ENCODE data around the gene MORC4. TPM values are rescaled to one million over a fixed set of nuclear protein-coding genes. Genes with fewer than 3 reads are reported as not detected.

Gene MORC4
- total and polyA plus RNA-seq, 2 experiments from 2014 or later, result 27.7 to 35.7 TPM

DNA sequence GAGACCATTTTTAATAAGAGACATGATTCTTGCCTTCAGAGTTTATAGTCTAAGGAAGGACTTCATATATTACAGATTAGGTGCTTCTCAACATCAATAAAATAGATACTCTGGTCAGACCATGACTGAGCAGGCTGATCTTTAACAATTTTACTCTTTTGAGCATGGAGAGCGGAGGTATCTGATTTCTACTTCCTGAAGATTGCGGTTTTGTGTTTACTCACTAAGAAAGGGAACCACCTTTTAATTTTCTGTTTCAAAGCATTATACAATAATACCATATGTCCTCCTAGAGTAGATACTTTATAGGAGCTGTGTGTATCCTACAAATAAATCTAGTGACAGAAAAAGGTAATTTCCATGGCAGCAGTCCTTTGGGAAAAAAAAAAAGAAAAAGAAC is 12.5 kb downstream of the MORC4 start:
- H3K79me2 ChIP-seq, result no peaks in the 10 kb centered on the region
- H3K4me1 ChIP-seq (ENCODE audit: insufficient read depth), result no peaks in the 10 kb centered on the region
- H3K9me3 ChIP-seq (ENCODE audit: low read depth), result no peaks in the 10 kb centered on the region
- no peak overlapping the region for H3K4me2 ChIP-seq
- no peaks in the 10 kb centered on the region for H4K20me1 ChIP-seq (ENCODE audit: insufficient read depth, poor library complexity, severe bottlenecking)
- no peak overlapping the region for H3K27ac ChIP-seq
- TF ChIP-seq EZH2phosphoT487 (IDR thresholded peaks at IDR 0.05; ENCODE audit: low read depth, severe bottlenecking, unreplicated experiment) (no peak), EZH2 (IDR thresholded peaks at IDR 0.05; ENCODE audit: borderline replicate concordance) (no peak)
- TF ChIP-seq, protein P1, sequence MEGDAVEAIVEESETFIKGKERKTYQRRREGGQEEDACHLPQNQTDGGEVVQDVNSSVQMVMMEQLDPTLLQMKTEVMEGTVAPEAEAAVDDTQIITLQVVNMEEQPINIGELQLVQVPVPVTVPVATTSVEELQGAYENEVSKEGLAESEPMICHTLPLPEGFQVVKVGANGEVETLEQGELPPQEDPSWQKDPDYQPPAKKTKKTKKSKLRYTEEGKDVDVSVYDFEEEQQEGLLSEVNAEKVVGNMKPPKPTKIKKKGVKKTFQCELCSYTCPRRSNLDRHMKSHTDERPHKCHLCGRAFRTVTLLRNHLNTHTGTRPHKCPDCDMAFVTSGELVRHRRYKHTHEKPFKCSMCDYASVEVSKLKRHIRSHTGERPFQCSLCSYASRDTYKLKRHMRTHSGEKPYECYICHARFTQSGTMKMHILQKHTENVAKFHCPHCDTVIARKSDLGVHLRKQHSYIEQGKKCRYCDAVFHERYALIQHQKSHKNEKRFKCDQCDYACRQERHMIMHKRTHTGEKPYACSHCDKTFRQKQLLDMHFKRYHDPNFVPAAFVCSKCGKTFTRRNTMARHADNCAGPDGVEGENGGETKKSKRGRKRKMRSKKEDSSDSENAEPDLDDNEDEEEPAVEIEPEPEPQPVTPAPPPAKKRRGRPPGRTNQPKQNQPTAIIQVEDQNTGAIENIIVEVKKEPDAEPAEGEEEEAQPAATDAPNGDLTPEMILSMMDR (IDR thresholded peaks at IDR 0.05; ENCODE audit: poor library complexity), result no peak
- H3K9me2 ChIP-seq (replicated peaks; ENCODE audit: insufficient read depth), result no peaks in the 10 kb centered on the region
- no peak overlapping the region for H3K4me3 ChIP-seq
- H3K36me3 ChIP-seq (replicated peaks; ENCODE audit: insufficient read depth, low read depth), result no peaks in the 10 kb centered on the region
- no peak overlapping the region for H2AFZ ChIP-seq
- no peak for DNase-seq (ENCODE audit: low spot score)
- no peaks in the 10 kb centered on the region for H3K27me3 ChIP-seq
- WGBS (ENCODE audit: low lambda C conversion rate, missing lambda C conversion rate), result 64% methylated on average over 2 of the region's 2 CpGs

DNA sequence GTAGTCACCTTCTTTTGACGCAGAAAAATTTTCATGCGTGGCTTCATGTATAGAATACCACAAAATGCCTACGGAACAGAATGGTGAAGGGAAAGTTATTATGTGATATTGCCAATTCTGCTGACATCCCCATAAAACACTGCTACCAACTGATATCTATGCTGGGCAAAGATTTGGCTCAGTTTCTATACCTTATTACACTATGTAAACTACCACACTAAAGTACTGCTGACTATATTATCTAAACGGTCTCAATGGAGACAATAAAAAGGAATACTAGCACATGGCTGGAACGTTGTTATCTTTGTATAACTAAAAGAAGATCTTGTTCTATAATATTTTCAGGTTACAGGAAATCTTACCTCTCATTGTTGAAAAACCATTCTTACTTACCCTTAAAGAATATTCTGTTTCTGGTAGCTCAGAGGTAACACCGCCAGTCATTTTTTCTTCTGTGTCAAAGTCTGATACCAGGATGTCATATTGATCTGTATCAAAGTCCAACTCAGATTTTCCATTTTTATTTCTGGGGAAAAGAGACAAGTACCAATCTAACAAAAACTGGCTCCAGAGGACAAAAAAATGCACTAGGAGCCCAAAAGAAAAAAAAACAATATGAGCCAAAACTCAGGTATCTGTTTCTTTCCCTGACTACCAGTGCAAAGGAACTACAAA is 18.9 kb downstream of the MORC4 start:
- no peaks in the 10 kb centered on the region for H4K20me1 ChIP-seq (ENCODE audit: insufficient read depth, poor library complexity, severe bottlenecking)
- no peaks in the 10 kb centered on the region for H3K27me3 ChIP-seq
- no peak overlapping the region for H2AFZ ChIP-seq
- H3K4me1 ChIP-seq (ENCODE audit: insufficient read depth), result no peaks in the 10 kb centered on the region
- no peak overlapping the region for H3K4me3 ChIP-seq
- no peaks in the 10 kb centered on the region for H3K9me3 ChIP-seq (ENCODE audit: low read depth)
- H3K79me2 ChIP-seq, result no peaks in the 10 kb centered on the region
- TF ChIP-seq, protein P1 (IDR thresholded peaks at IDR 0.05; ENCODE audit: poor library complexity), result no peak
- TF ChIP-seq EZH2 (IDR thresholded peaks at IDR 0.05; ENCODE audit: borderline replicate concordance) (no peak), EZH2phosphoT487 (IDR thresholded peaks at IDR 0.05; ENCODE audit: low read depth, severe bottlenecking, unreplicated experiment) (no peak)
- 73% methylated on average over 6 of the region's 6 CpGs for WGBS (ENCODE audit: low lambda C conversion rate, missing lambda C conversion rate)
- no peaks in the 10 kb centered on the region for H3K9me2 ChIP-seq (replicated peaks; ENCODE audit: insufficient read depth)
- H3K27ac ChIP-seq, result no peak overlapping the region
- no peak overlapping the region for H3K4me2 ChIP-seq
- H3K36me3 ChIP-seq (replicated peaks; ENCODE audit: insufficient read depth, low read depth), result no peaks in the 10 kb centered on the region
- no peak for DNase-seq (ENCODE audit: low spot score)

DNA sequence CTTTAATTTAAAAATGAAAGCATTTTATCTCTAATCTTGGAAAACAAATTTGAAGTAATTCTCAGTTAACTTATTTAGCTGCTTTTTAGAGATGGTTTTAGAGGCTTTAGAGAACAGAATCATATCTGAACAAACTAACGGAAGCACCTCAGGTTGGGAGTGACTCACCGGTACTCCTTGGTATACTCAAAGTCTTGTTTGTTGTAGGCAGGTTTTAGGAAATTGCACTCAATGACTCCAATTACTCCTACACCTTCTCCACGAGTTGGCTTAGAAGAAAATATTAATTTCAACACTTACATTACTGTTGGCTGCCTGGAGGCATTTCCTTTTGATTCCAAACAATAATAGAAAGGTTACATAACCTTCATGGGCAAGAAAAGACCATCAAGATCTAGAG is 23.6 kb downstream of the MORC4 start:
- Histone ChIP-seq H3K27ac (no peak overlapping the region), H4K20me1 (ENCODE audit: insufficient read depth, poor library complexity, severe bottlenecking) (no peaks in the 10 kb centered on the region), H3K9me3 (ENCODE audit: low read depth) (no peaks in the 10 kb centered on the region), H3K36me3 (replicated peaks; ENCODE audit: insufficient read depth, low read depth) (no peaks in the 10 kb centered on the region), H3K79me2 (no peaks in the 10 kb centered on the region), H3K4me3 (no peak overlapping the region), H3K9me2 (replicated peaks; ENCODE audit: insufficient read depth) (no peaks in the 10 kb centered on the region), H3K4me2 (no peak overlapping the region), H3K27me3 (no peaks in the 10 kb centered on the region), H2AFZ (no peak overlapping the region), H3K4me1 (ENCODE audit: insufficient read depth) (no peaks in the 10 kb centered on the region)
- no peak for TF ChIP-seq EZH2phosphoT487 (IDR thresholded peaks at IDR 0.05; ENCODE audit: low read depth, severe bottlenecking, unreplicated experiment)
- TF ChIP-seq EZH2 (IDR thresholded peaks at IDR 0.05; ENCODE audit: borderline replicate concordance), result no peak
- TF ChIP-seq, protein P1 (IDR thresholded peaks at IDR 0.05; ENCODE audit: poor library complexity), result no peak
- WGBS (ENCODE audit: low lambda C conversion rate, missing lambda C conversion rate), result 76% methylated on average over 3 of the region's 3 CpGs
- DNase-seq (ENCODE audit: low spot score), result no peak
